NCI-H526 (cell line): ENCODE data around the gene STXBP5.
A peak's percentile ranks its signal among the peaks of the same experiment; 100 is the strongest.

Experiments
- DNase-seq, 2 experiments: peaks; one replicate each; lab custom pipeline; 2025; lab: John Stamatoyannopoulos, UW

The STXBP5 gene

GRCh38 chr6:147204060-147204785 lies at the start of gene STXBP5:
TSS of gene STXBP5 (plus strand) at chr6:147204417. CDS start at chr6:147204533, 116 bp downstream.
- DNase-seq: peak; percentile 45 to 73

- no peak for DNase-seq
Measured at GRCh38 chr6:147154454-147154853, 49.8 kb upstream of the STXBP5 start.

- DNase-seq: no peak
Measured at GRCh38 chr6:147156218-147156617, 48.0 kb upstream of the STXBP5 start.

GRCh38 chr6:147156799-147157382 lies 47.3 kb upstream of the STXBP5 start:
- DNase-seq: no peak

- DNase-seq: no peak
Measured at GRCh38 chr6:147157930-147158329, 46.3 kb upstream of the STXBP5 start.

- DNase-seq: no peak
Measured at GRCh38 chr6:147158881-147159280, 45.3 kb upstream of the STXBP5 start.

GRCh38 chr6:147159536-147160374 lies 44.5 kb upstream of the STXBP5 start:
- no peak for DNase-seq

- DNase-seq: no peak
Measured at GRCh38 chr6:147160593-147160992, 43.6 kb upstream of the STXBP5 start.

GRCh38 chr6:147161253-147161973 lies 42.8 kb upstream of the STXBP5 start:
- DNase-seq: no peak

GRCh38 chr6:147161974-147162495 lies 42.2 kb upstream of the STXBP5 start:
- DNase-seq: no peak

GRCh38 chr6:147164761-147165160 lies 39.5 kb upstream of the STXBP5 start:
- DNase-seq: no peak

- no peak for DNase-seq
Measured at GRCh38 chr6:147166360-147166944, 37.8 kb upstream of the STXBP5 start.

- no peak for DNase-seq
Measured at GRCh38 chr6:147166992-147167391, 37.2 kb upstream of the STXBP5 start.

GRCh38 chr6:147167576-147168461 lies 36.4 kb upstream of the STXBP5 start:
- no peak for DNase-seq

- DNase-seq: no peak
Measured at GRCh38 chr6:147169529-147169928, 34.7 kb upstream of the STXBP5 start.

- no peak for DNase-seq
Measured at GRCh38 chr6:147170269-147170668, 33.9 kb upstream of the STXBP5 start.

GRCh38 chr6:147173140-147173539 lies 31.1 kb upstream of the STXBP5 start:
- no peak for DNase-seq

GRCh38 chr6:147173675-147174308 lies 30.4 kb upstream of the STXBP5 start:
- no peak for DNase-seq

GRCh38 chr6:147176795-147177194 lies 27.4 kb upstream of the STXBP5 start:
- peak; percentile 88 to 90 for DNase-seq

GRCh38 chr6:147177286-147177685 lies 26.9 kb upstream of the STXBP5 start:
- no peak for DNase-seq
